Effector memory CD8-positive, alpha-beta T cell (primary cell): ENCODE results near the gene TANK.
A peak's percentile ranks its signal among the peaks of the same experiment; 100 is the strongest.

Experiments
- ATAC-seq: fragments of 150-1000 bp; cut with Tn5 transposase; replicated peaks from 2 replicates; pipeline ENCODE4 v1.10.0; 2021; ENCODE audit warnings: mild to moderate bottlenecking, moderate library complexity
- DNase-seq, 3 experiments: peaks; one replicate each; pipeline ENCODE4 v3.0.0; 2021
- H3K27ac Mint-ChIP-seq, 2 donors: one replicate each; pipeline ENCODE4 v1.8.0; 2022; ENCODE audit warnings: mild to moderate bottlenecking in 2 of 2, mixed read lengths in 2 of 2, moderate library complexity in 2 of 2
- H3K27me3 Mint-ChIP-seq, 2 donors: one replicate each; pipeline ENCODE4 v1.8.0; 2022; ENCODE audit warnings: mixed read lengths in 2 of 2
- H3K36me3 Mint-ChIP-seq: one replicate; pipeline ENCODE4 v1.8.0; 2022; ENCODE audit warnings: mild to moderate bottlenecking, moderate library complexity, mixed read lengths; ENCODE audit not compliant: insufficient read depth
- H3K4me1 Mint-ChIP-seq, 2 donors: one replicate each; pipeline ENCODE4 v1.8.0; 2022; ENCODE audit warnings: low read depth in 2 of 2, mixed read lengths in 2 of 2
- H3K4me3 Mint-ChIP-seq, 2 donors: one replicate each; pipeline ENCODE4 v1.8.0; 2022; ENCODE audit warnings: mild to moderate bottlenecking in 2 of 2, mixed read lengths in 2 of 2, moderate library complexity in 2 of 2
- H3K9me3 Mint-ChIP-seq, 2 donors: one replicate each; pipeline ENCODE4 v1.8.0; 2022; ENCODE audit warnings: mixed read lengths in 2 of 2
- total RNA-seq, 9 experiments: gene quantifications; one replicate each; lab custom pipeline; 2026; lab: John Stamatoyannopoulos, UW

Gene TANK, protein sequence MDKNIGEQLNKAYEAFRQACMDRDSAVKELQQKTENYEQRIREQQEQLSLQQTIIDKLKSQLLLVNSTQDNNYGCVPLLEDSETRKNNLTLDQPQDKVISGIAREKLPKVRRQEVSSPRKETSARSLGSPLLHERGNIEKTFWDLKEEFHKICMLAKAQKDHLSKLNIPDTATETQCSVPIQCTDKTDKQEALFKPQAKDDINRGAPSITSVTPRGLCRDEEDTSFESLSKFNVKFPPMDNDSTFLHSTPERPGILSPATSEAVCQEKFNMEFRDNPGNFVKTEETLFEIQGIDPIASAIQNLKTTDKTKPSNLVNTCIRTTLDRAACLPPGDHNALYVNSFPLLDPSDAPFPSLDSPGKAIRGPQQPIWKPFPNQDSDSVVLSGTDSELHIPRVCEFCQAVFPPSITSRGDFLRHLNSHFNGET
- 98.1 to 169 (median 113) reads per million in 9 experiments for total RNA-seq

DNA sequence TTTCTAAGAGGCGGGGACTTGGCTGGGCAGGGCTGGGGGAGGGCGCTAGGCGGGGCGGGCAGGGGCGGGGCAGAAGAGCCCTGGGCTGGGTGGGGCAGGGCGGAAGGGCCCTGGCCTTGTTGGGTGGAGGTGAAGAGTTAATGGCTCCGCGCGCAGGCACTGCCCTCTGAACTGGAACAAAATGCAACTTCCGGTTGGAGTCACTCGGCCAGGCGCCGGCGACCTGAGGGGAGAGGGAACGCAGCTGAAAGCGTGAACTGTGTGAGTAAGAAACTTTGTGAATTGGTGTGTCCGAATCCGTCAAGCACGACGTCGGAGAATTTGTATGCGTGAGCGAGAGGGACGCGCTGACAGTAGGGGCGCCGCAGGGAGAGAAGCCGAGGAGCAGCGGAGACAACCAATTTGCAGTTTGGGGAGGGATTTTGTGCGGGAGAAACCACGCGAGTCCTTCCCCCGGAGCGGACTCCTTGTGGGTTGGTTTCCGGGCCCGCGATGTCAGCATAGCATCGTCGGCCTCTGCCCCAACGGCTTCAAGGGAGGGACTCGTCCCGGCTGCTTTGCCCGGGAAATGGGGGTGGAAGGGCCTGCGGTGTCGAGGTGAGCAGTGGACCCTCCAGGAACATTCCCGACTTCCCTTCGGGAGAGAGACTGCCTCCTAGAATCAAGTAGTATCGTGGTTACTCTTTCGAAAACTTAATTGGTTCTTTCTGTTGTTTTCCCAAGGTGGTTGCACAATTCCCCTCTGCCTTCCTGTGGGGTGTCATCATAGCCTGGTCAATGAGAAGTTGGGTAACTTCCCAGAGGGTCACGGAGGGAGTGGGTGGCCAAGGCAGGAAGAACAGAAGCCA, at the start of gene TANK:
Gene TANK, plus strand, starts transcription at position 203 of the 848 bp plus-strand sequence. CDS start 19,235 bp downstream, outside the sequence.
- Mint-ChIP-seq H3K27me3 (no peaks in the 10 kb centered on the region), H3K4me1 (peaks cover 30 to 52% of the 10 kb centered on the region in 2 donors), H3K9me3 (no peaks in the 10 kb centered on the region), H3K27ac (peak within 1 kb of the TSS; percentile 96 to 97), H3K4me3 (peak within 1 kb of the TSS; percentile 95 to 96), H3K36me3 (peaks cover 30% of the 10 kb centered on the region)
- ATAC-seq (peak; percentile 88), DNase-seq (peak; percentile 84 to 88 (median 84))

DNA sequence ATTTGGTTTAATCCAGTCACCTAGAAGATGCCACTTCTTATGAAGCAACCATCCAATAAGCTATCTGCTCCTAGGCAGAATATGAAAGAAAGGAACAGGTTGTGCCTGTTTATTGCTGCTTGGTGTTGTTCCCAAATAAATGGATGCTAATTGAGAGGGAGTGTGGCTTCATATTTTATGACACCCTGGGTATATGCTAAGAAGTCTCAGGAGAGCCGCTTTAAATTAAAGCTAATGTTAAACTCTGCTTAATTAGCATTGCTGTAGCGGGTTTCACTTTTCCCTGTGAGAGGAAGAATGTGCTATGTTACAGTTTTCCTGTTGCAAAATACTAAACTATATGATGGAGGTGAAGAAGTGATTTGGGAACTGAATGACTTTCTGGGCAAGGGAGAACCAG, 48.7 kb upstream of the TANK start:
- DNase-seq: no peak
- H3K4me1 Mint-ChIP-seq: no peaks in the 10 kb centered on the region
- ATAC-seq: no peak
- H3K27me3 Mint-ChIP-seq: peaks cover 0 to 8% of the 10 kb centered on the region in 2 donors
- no peaks in the 10 kb centered on the region for H3K36me3 Mint-ChIP-seq
- no peak overlapping the region for H3K4me3 Mint-ChIP-seq
- no peak overlapping the region for H3K27ac Mint-ChIP-seq
- no peaks in the 10 kb centered on the region for H3K9me3 Mint-ChIP-seq

DNA sequence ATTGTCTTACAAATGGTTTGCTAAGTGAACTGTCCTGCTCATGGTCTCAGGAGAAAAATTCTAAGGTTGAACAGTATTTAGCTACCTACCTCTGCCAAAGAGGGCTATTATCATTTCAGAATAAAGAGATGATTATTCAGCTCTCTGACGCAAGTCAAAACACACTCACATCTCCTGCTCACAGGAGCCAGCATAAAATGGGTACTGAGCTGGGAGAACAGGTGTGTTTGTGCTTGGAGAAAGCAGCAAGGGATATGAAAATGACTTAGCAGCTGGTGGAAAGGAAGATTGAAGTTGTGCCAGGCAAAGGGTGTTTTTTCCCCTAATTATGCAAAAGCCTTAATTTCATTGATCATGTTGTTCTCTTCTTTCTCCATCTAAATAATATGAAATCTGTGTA, 47.3 kb upstream of the TANK start:
- no peaks in the 10 kb centered on the region for H3K36me3 Mint-ChIP-seq
- ATAC-seq: no peak
- no peak overlapping the region for H3K4me3 Mint-ChIP-seq
- H3K4me1 Mint-ChIP-seq: no peaks in the 10 kb centered on the region
- peaks cover 0 to 8% of the 10 kb centered on the region in 2 donors for H3K27me3 Mint-ChIP-seq
- no peak for DNase-seq
- no peak overlapping the region for H3K27ac Mint-ChIP-seq
- no peaks in the 10 kb centered on the region for H3K9me3 Mint-ChIP-seq

DNA sequence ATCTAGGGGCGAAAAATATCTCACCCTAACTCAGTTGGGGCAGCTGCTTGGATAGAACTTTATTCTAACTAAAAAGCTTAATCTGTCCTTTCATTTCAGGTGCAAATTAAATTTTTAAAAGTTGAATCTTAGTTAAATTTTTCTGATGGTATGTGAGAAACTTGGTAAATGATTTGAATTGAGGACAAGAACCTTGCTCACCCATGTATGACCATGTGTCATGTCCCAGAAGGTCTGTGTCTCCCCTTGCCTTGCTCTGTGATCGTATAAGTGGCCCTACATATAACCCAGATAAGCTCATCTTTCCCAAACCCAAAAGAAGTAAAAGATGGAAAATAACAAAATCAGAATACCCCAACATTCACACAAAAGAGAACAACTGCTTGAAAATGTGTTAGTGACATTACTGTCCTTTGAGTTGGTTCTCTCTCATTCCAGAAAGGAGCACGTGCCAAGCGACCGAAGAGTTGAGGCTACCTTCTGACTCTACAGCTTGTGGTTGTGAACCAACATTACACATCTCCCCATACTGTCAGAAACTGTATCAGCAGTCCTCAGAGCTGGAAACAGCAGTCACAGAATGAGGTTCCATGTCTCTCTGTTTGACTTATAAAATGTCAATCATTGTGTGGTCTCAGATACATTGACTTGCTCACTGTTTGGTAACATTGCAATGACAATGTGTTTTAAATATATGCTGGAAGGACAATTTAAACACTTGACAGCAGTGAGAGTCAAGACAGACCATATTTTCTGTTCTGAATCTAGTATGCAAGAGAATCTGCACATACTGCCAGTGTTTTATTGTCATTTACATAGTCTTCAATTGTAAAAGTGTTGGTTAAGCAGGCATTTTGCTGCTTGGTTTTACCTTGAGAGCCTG, 46.3 kb upstream of the TANK start:
- DNase-seq: no peak
- Mint-ChIP-seq H3K4me3 (no peak overlapping the region), H3K9me3 (no peaks in the 10 kb centered on the region), H3K27me3 (peaks cover 0 to 8% of the 10 kb centered on the region in 2 donors), H3K36me3 (no peaks in the 10 kb centered on the region), H3K4me1 (no peaks in the 10 kb centered on the region), H3K27ac (no peak overlapping the region)
- ATAC-seq: no peak

DNA sequence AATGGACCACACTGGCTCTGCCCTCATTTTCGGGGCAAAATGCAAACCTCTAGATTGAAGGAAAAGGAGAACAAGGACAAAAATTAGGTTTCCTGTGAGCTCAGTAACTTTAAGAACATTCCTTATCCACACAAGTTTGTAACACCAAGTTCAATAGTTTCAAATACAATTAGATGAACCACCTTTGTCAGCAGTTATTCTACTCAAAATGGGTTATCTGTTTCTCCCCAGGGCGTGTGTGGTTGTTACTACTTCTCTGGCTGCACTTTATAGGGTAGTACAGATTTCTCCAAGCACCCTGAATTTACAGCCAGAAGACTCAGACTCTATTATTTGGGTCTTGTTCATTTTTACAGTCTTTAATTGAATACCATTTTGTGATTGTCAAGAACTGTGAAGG, 45.0 kb upstream of the TANK start:
- no peak overlapping the region for H3K27ac Mint-ChIP-seq
- no peaks in the 10 kb centered on the region for H3K4me1 Mint-ChIP-seq
- ATAC-seq (no peak), DNase-seq (no peak)
- H3K27me3 Mint-ChIP-seq: no peaks in the 10 kb centered on the region
- H3K9me3 Mint-ChIP-seq: no peaks in the 10 kb centered on the region
- H3K36me3 Mint-ChIP-seq: no peaks in the 10 kb centered on the region
- no peak overlapping the region for H3K4me3 Mint-ChIP-seq

DNA sequence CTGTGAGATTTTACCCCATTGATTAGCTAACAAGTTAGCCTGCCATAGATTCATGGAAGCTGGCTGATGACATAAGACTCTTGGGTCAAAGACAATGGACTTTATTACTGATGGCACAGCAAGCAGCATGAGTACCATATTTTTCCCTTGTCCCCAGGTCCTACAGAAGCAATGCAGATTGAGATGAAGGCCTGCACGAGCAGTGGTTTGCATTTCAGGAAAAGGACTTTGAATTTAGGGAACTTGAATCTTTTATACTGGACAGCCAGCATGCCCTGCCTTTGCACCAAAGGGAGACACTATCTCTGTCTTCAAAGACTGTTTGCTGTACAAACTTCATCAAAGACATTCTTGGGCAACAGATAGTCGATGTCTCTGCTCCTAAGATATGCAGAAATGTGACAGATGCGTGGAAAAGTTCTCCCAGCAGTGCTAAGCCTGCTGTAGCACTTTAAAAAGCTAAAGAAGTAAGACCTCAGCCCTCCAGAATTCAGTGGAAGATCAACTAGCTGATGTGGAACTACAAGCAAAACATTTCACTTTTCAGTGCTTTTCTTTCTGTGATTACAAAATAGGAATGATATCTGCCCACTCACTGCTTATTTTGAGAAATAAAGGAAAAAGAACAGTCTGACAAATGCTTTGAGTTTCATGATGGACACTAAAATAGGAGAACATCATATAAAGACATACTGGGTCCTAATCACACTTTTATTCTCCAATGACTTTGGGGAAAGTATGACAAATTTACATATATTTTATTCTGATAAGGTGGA, 44.4 kb upstream of the TANK start:
- no peaks in the 10 kb centered on the region for H3K9me3 Mint-ChIP-seq
- H3K4me3 Mint-ChIP-seq: no peak overlapping the region
- H3K4me1 Mint-ChIP-seq: no peaks in the 10 kb centered on the region
- DNase-seq (no peak), ATAC-seq (no peak)
- no peaks in the 10 kb centered on the region for H3K27me3 Mint-ChIP-seq
- H3K27ac Mint-ChIP-seq: no peak overlapping the region
- H3K36me3 Mint-ChIP-seq: no peaks in the 10 kb centered on the region

DNA sequence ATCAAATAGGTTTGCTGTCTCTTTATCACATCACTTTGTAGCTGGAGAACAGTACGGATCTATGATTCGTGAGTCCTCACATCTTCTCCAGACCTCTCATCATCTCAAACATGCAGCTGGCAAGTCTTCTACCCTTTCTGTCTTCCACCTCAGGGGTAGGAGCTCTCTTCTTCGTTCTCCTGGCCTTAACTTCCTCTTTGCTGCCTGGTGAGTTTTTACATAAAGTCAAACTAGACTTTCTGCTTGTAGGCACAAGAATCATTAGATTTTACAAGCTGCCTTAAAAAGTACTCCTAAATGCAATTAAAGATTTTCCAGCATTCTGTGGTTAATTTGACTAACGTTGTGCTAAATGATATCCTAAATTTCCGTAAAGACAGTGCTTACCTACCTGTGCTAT, 43.7 kb upstream of the TANK start:
- Mint-ChIP-seq H3K4me3 (no peak overlapping the region), H3K27ac (no peak overlapping the region), H3K36me3 (no peaks in the 10 kb centered on the region), H3K27me3 (no peaks in the 10 kb centered on the region), H3K4me1 (no peaks in the 10 kb centered on the region), H3K9me3 (no peaks in the 10 kb centered on the region)
- ATAC-seq (no peak), DNase-seq (no peak)

DNA sequence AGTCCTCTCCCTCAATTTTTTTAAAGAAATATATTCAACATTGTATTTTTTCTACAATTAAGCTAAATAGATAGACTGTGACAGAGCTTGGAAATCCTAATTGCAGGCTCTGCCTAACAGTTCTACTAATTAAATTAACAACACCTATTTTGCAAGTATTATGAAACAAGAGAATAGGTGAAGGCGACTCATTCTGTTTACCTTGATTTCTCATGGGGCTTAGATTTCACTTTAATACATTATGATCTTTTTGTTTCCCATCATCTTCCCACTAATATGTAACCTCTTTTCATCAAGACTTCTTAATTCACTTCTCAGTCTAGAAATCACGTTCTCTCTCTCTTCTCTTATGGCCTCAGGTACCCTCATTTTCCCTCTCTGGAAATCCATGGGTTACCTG, 42.7 kb upstream of the TANK start:
- ATAC-seq: no peak
- Mint-ChIP-seq H3K27ac (no peak overlapping the region), H3K4me1 (no peaks in the 10 kb centered on the region), H3K9me3 (no peaks in the 10 kb centered on the region), H3K36me3 (no peaks in the 10 kb centered on the region), H3K4me3 (no peak overlapping the region), H3K27me3 (no peaks in the 10 kb centered on the region)
- no peak for DNase-seq

DNA sequence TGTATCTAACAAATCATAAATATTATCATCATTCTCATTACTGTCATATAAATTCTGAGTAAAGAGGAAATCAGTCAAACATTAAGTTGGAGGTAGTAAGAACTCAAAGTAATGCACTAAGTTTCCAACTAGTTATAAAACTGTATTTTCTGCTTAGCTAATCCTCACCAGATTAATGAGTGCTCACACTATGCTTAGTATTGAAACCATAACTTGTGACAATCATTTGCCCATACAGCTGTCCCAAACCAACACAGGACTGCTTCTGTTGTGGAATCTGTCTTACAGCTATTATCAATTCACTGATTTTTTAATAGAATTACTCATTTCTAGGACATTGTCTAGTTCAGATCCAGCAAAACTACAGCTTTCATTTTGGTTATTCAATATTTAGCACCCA, 41.5 kb upstream of the TANK start:
- Mint-ChIP-seq H3K27me3 (no peaks in the 10 kb centered on the region), H3K9me3 (no peaks in the 10 kb centered on the region), H3K4me3 (no peak overlapping the region), H3K36me3 (peaks cover 2% of the 10 kb centered on the region), H3K4me1 (peaks cover 0 to 2% of the 10 kb centered on the region in 2 donors), H3K27ac (no peak overlapping the region)
- no peak for DNase-seq
- ATAC-seq: no peak

DNA sequence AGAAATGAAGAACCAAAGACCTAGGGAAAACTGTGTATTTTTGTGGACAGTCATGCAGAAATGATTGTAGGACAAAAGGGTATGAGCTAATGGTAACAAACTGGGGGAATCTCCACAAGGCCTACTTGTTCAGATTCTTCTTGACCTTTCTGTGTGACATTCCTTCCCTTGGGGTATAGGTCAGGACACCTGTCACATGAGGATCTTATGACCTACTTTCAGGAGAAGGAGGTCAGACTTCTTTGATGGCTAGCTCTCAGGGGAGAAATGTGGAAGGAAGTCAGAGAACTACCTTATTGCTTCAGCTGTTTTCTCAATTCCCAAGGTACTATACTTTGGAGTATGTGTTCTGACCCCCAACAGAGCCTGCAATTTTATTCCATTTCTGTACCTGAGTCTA, 40.7 kb upstream of the TANK start:
- H3K36me3 Mint-ChIP-seq: peaks cover 2% of the 10 kb centered on the region
- H3K4me1 Mint-ChIP-seq: peaks cover 0 to 2% of the 10 kb centered on the region in 2 donors
- DNase-seq: no peak
- no peak overlapping the region for H3K4me3 Mint-ChIP-seq
- no peak overlapping the region for H3K27ac Mint-ChIP-seq
- no peaks in the 10 kb centered on the region for H3K9me3 Mint-ChIP-seq
- ATAC-seq: no peak
- H3K27me3 Mint-ChIP-seq: no peaks in the 10 kb centered on the region

DNA sequence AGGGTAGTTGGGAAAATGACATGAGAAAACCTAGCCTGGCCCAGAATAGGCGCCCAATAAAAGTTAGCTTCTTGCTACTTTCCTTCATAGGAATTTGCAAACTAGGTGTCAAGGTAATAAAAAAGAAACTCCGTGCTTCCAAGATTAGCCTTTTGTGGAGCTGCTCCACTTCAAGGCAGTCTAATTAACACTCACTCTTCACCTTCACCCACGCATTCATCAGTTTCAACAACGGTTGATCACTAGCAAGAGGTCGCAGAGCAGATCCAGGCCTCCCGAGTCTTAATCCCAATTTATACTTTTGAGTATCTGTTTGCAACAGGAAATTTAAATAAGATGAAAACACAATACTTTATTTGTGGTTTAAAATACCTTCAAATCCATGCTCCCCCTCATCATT, 39.5 kb upstream of the TANK start:
- peaks cover 2% of the 10 kb centered on the region for H3K36me3 Mint-ChIP-seq
- H3K9me3 Mint-ChIP-seq: no peaks in the 10 kb centered on the region
- H3K27ac Mint-ChIP-seq: no peak overlapping the region
- no peak for DNase-seq
- H3K27me3 Mint-ChIP-seq: no peaks in the 10 kb centered on the region
- ATAC-seq: no peak
- peaks cover 0 to 2% of the 10 kb centered on the region in 2 donors for H3K4me1 Mint-ChIP-seq
- no peak overlapping the region for H3K4me3 Mint-ChIP-seq

DNA sequence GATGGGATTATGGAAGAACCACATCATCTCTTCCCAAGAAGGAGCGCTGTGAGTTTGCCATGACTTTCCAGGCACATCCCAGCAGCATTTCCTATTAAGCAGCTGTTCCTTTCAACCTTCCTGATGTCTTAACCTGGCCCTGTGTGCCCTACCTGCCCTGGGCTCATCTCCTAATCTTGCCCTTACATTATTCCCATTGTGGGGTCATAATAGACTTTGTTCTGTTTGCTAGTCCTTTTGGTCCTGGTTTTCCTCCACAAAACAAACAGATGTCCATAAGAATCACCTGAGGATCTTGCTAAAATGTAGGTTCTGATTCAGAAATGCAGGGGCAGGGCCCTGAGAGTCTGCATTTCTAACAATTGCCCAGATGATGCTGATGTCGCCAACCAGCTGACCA, 38.6 kb upstream of the TANK start:
- Mint-ChIP-seq H3K36me3 (peaks cover 2% of the 10 kb centered on the region), H3K4me1 (peaks cover 0 to 2% of the 10 kb centered on the region in 2 donors), H3K4me3 (no peak overlapping the region), H3K27ac (no peak overlapping the region), H3K27me3 (no peaks in the 10 kb centered on the region), H3K9me3 (no peaks in the 10 kb centered on the region)
- ATAC-seq (no peak), DNase-seq (no peak)
